COLO668 (cell line): ENCODE measurements around the gene CA10.

ENCODE experiments used
- DNase-seq: peaks from one replicate; lab custom pipeline; 2025; ENCODE audit not compliant: unreplicated experiment; lab: John Stamatoyannopoulos, UW

Gene CA10

GRCh38 chr17:51657224-51657623, 501.3 kb downstream of the CA10 start:
- DNase-seq = no peak

- peak; percentile 12 for DNase-seq
These were observed 504.6 kb downstream of the CA10 start for GRCh38 chr17:51653878-51654277.

GRCh38 chr17:51652529-51652928, 506.0 kb downstream of the CA10 start:
- no peak for DNase-seq

GRCh38 chr17:51651513-51652298, 506.8 kb downstream of the CA10 start:
- DNase-seq = no peak

- no peak for DNase-seq
These were observed 507.7 kb downstream of the CA10 start for GRCh38 chr17:51650772-51651171.

- DNase-seq = peak; percentile 19
These were observed 508.3 kb downstream of the CA10 start for GRCh38 chr17:51650202-51650601.

- peak; percentile 5 for DNase-seq
These were observed 510.7 kb downstream of the CA10 start for GRCh38 chr17:51647826-51648225.

GRCh38 chr17:51647067-51647466, 511.4 kb downstream of the CA10 start:
- no peak for DNase-seq

GRCh38 chr17:51646539-51646938, 512.0 kb downstream of the CA10 start:
- DNase-seq = no peak

- peak; percentile 4 for DNase-seq
These were observed 513.5 kb downstream of the CA10 start for GRCh38 chr17:51645056-51645455.

- DNase-seq = no peak
These were observed 514.6 kb downstream of the CA10 start for GRCh38 chr17:51643702-51644490.

GRCh38 chr17:51642029-51642428, 516.5 kb downstream of the CA10 start:
- DNase-seq = no peak

- peak; percentile 23 for DNase-seq
These were observed 518.3 kb downstream of the CA10 start for GRCh38 chr17:51640108-51640622.

GRCh38 chr17:51638971-51639370, 519.5 kb downstream of the CA10 start:
- DNase-seq = no peak

- DNase-seq = no peak
These were observed 522.2 kb downstream of the CA10 start for GRCh38 chr17:51636291-51636690.

- DNase-seq = peak; percentile 19
These were observed 528.3 kb downstream of the CA10 start for GRCh38 chr17:51630101-51630671.

GRCh38 chr17:51629232-51629631, 529.3 kb downstream of the CA10 start:
- DNase-seq = no peak

- DNase-seq = no peak
These were observed 530.7 kb downstream of the CA10 start for GRCh38 chr17:51627779-51628178.

GRCh38 chr17:51618476-51618875, 540.0 kb downstream of the CA10 start:
- DNase-seq = no peak

GRCh38 chr17:51617986-51618385, 540.5 kb downstream of the CA10 start:
- DNase-seq = no peak

GRCh38 chr17:51613255-51613654, 545.3 kb downstream of the CA10 start:
- DNase-seq = no peak

- DNase-seq = no peak
These were observed 545.8 kb downstream of the CA10 start for GRCh38 chr17:51612692-51613091.
